ENCODE measurements around the gene CDK12. TPM values are rescaled to one million over a fixed set of nuclear protein-coding genes. Genes with fewer than 3 reads are reported as not detected.

The CDK12 gene
- total and polyA plus RNA-seq, 7 donors: 3.5 to 25.3 (median 17.8) TPM

DNA sequence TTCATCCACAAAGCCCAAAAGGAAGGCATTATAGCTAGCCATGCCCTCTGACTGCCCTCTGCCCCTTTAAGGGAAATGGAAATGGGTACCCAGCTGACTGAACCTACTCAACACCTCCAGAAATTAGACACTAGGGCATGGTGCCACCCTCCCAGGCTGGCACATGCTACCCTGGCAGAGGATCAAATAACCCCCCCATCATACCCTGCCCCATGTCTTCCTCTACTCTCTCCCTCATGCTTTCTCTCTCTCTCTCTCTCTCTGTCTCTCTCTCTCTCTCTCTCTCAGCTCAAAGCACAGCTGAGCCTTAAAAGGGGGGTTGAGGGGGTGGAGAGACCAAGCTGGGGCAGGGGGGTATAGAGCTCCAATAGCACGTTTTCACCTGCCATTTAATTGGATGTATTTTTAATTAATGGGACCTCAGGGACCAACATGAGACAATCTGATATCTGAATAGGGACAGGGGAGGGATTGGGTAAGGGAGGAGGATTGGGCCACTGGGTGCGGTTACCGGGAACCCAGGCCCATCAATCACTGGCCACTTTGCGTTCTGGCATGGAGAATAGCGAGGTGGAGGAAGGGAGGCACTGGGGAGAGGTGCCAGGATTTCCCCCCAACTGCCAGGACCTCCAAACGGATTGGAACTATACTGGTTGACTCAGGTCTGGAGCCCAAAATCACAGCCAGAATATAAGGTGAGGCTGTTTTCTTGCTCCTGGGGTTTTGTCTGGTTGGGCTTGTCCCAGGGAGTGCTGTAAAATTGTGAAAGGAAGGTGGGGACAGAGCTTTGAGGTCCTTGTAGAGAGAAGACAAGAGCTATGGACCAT, 88.7 kb downstream of the CDK12 start:
- TF ChIP-seq, protein P1, sequence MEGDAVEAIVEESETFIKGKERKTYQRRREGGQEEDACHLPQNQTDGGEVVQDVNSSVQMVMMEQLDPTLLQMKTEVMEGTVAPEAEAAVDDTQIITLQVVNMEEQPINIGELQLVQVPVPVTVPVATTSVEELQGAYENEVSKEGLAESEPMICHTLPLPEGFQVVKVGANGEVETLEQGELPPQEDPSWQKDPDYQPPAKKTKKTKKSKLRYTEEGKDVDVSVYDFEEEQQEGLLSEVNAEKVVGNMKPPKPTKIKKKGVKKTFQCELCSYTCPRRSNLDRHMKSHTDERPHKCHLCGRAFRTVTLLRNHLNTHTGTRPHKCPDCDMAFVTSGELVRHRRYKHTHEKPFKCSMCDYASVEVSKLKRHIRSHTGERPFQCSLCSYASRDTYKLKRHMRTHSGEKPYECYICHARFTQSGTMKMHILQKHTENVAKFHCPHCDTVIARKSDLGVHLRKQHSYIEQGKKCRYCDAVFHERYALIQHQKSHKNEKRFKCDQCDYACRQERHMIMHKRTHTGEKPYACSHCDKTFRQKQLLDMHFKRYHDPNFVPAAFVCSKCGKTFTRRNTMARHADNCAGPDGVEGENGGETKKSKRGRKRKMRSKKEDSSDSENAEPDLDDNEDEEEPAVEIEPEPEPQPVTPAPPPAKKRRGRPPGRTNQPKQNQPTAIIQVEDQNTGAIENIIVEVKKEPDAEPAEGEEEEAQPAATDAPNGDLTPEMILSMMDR (IDR thresholded peaks at IDR 0.05): no peak
- no peak overlapping the region for H3K4me3 ChIP-seq
- intact Hi-C loops (cut with DNase I): loop anchor here (2.0 to 5.0 kb wide), 3 partner anchors 72 to 202 kb away; no protein-coding TSS in a partner anchor
- H3K27me3 ChIP-seq (ENCODE audit: insufficient read depth in 3 of 3, low read length in 2 of 3): no peaks in the 10 kb centered on the region
- peaks cover 3 to 94% of the 10 kb centered on the region in 2 donors for H3K36me3 ChIP-seq (ENCODE audit: insufficient read depth in 1 of 2, low read depth in 1 of 2)
- no peak for ATAC-seq
- H3K9me3 ChIP-seq: no peaks in the 10 kb centered on the region
- H3K27ac ChIP-seq: no peak overlapping the region
- no peak for DNase-seq
- WGBS, 3 donors: 69 to 85% (median 77%) methylated on average over 6 of the region's 6 CpGs
- H3K4me1 ChIP-seq: peaks cover 8% of the 10 kb centered on the region

DNA sequence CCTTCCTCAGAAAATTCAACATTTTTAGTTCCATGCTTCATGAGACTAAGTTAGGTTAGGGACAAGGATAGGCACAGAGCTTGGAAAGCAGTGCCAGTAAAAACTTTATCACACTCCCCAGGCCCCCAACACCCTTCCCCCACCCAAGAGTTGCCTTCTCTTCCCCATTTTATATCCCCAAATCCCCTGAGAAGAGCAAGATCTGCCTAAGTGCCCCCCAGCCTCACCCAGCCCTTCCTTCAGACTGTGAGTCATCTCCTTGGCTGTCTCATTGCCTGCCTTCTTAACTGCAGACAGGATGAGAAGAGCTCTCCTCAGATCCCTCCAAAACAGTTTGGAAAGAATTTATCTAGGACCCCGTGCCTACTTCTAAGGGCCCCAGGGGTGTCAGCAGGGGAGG, 90.6 kb downstream of the CDK12 start:
- peaks cover 3 to 92% of the 10 kb centered on the region in 2 donors for H3K36me3 ChIP-seq (ENCODE audit: insufficient read depth in 1 of 2, low read depth in 1 of 2)
- DNase-seq: no peak
- WGBS, 3 donors: 90 to 96% (median 91%) methylated on average over 1 of the region's 1 CpG
- intact Hi-C loops (cut with DNase I): no loop called here
- no peak for ATAC-seq
- H3K4me1 ChIP-seq: peaks cover 8% of the 10 kb centered on the region
- no peaks in the 10 kb centered on the region for H3K27me3 ChIP-seq (ENCODE audit: insufficient read depth in 3 of 3, low read length in 2 of 3)
- H3K4me3 ChIP-seq: no peak overlapping the region
- H3K9me3 ChIP-seq: no peaks in the 10 kb centered on the region
- TF ChIP-seq, protein P1 (IDR thresholded peaks at IDR 0.05): no peak
- H3K27ac ChIP-seq: no peak overlapping the region

DNA sequence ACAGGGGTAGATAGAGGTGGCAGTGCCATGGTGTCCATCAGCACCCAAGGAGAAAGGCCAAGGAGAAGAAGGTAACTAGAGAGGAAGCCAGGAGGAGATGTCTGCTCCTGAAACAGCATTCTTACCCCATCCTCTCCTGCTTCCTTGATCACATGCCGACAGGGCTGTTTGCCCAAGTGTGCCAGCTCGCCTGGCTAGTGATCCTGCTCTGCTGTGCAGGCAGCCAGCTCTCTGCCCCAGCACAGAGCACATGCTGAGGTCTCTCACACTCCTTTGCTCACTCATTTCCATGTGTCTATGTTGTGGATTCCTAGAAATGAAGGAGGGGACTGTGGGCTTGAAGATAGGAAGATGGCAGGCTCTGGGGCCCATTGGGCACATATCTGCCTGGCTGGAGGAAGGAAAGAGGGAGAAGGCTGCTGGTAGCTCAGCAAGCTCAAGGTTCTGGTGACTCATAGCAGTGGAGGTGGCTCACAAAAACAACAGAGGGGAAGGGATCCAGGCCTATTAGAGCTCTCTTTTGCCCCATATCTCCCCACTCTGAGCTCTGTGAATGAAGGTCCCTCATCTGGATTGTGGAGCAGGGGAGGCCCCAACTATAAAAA, 92.2 kb downstream of the CDK12 start:
- peaks cover 3 to 94% of the 10 kb centered on the region in 2 donors for H3K36me3 ChIP-seq (ENCODE audit: insufficient read depth in 1 of 2, low read depth in 1 of 2)
- WGBS, 3 donors: 45 to 74% (median 46%) methylated on average over 2 of the region's 2 CpGs
- TF ChIP-seq, protein P1 (IDR thresholded peaks at IDR 0.05): no peak
- H3K4me1 ChIP-seq: peaks cover 3% of the 10 kb centered on the region
- no peak overlapping the region for H3K27ac ChIP-seq
- ATAC-seq: no peak
- H3K27me3 ChIP-seq (ENCODE audit: insufficient read depth in 3 of 3, low read length in 2 of 3): no peaks in the 10 kb centered on the region
- H3K4me3 ChIP-seq: no peak overlapping the region
- intact Hi-C loops (cut with DNase I): no loop called here
- no peaks in the 10 kb centered on the region for H3K9me3 ChIP-seq
- DNase-seq: no peak

DNA sequence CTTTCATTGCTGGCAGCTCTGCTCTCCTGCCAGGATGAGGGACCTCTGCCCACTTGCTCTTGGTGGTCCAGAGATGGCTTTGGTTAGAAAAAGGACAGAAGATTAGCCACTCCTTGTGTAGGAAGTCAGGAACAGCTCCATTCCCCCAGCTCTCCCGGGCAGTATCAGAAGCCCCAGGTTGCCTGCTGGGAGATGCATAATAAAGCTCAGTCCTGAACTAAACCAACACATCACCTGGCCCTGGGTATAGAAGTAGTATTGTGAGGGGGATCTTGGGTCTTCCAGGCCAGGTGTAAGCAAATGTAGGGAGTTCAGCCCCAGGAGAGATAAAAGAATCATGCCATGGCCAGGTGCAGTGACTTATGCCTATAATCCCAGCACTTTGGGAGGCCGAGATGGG, 94.1 kb downstream of the CDK12 start:
- no peak for DNase-seq
- H3K27me3 ChIP-seq (ENCODE audit: insufficient read depth in 3 of 3, low read length in 2 of 3): no peaks in the 10 kb centered on the region
- H3K27ac ChIP-seq: no peak overlapping the region
- H3K36me3 ChIP-seq (ENCODE audit: insufficient read depth in 1 of 2, low read depth in 1 of 2): peaks cover 3 to 96% of the 10 kb centered on the region in 2 donors
- ATAC-seq: no peak
- H3K9me3 ChIP-seq: no peaks in the 10 kb centered on the region
- H3K4me3 ChIP-seq: no peak overlapping the region
- H3K4me1 ChIP-seq: no peaks in the 10 kb centered on the region
- TF ChIP-seq, protein P1 (IDR thresholded peaks at IDR 0.05): no peak
- 55 to 66% (median 62%) methylated on average over 2 of the region's 2 CpGs for WGBS, 3 donors
- intact Hi-C loops (cut with DNase I): no loop called here
